ENCODE measurements around the gene HBG2. TPM values are rescaled to one million over a fixed set of nuclear protein-coding genes. Genes with fewer than 3 reads are reported as not detected.
A peak's percentile ranks its signal among the peaks of the same experiment; 100 is the strongest.

Gene HBG2
- total and polyA plus RNA-seq, 9 of the 15 experiments (the other 6 are each of a cell fraction or from before 2014, with no cell fraction given): 1,626 to 58,619 (median 10,515) TPM

- FAIRE-seq: peak; percentile 87
- WGBS (ENCODE audit: insufficient coverage, low coverage, missing lambda C conversion rate): 43% methylated on average over 4 of the region's 4 CpGs
- in situ Hi-C loops (cut with MboI): no loop called here
- TF ChIP-seq ETV1 (tag; conservative IDR thresholded peaks at IDR 0.05; ENCODE audit: low read depth) (peak; percentile 46; the same call in 1 of the 2 replicates), KLF1 (tag; IDR thresholded peaks at IDR 0.05) (no peak), LCOR (CRISPR knock-in tag; IDR thresholded peaks at IDR 0.05) (peak; percentile 23; the same call in 1 of the 2 replicates), NCOA2 (IDR thresholded peaks at IDR 0.05; ENCODE audit: partially characterized antibody in 2 of 2) (no peak), MTA1 (IDR thresholded peaks at IDR 0.05; ENCODE audit: borderline replicate concordance) (no peak), BRF1 (IDR thresholded peaks at IDR 0.05; ENCODE audit: borderline replicate concordance, extremely low read depth, insufficient read length) (no peak), AFF1 (IDR thresholded peaks at IDR 0.05; ENCODE audit: low read depth in 1 of 2, partially characterized antibody in 2 of 2) (no peak), POLR2B (IDR thresholded peaks at IDR 0.05; ENCODE audit: low read depth, partially characterized antibody) (peak; percentile 76), RBFOX2 (IDR thresholded peaks at IDR 0.05; ENCODE audit: low read depth, low read length) (peak; percentile 75), GTF2B (IDR thresholded peaks at IDR 0.05; ENCODE audit: extremely low read depth, insufficient read length) (peak; percentile 60), SUPT5H (IDR thresholded peaks at IDR 0.05) (peak; percentile 87), PRPF4 (IDR thresholded peaks at IDR 0.05; ENCODE audit: insufficient read depth, low read depth, low read length, poor library complexity, severe bottlenecking) (no peak), TAF9B (IDR thresholded peaks at IDR 0.05; ENCODE audit: partially characterized antibody) (peak; percentile 58), FOXK2 (conservative IDR thresholded peaks at IDR 0.05 in 1 of 2, IDR thresholded peaks at IDR 0.05 in 1 of 2; ENCODE audit: low read depth in 2 of 2) (no peak), MTA3 (IDR thresholded peaks at IDR 0.05; ENCODE audit: borderline replicate concordance) (peak; percentile 73; the same call in 1 of the 2 replicates), CGGBP1 (CRISPR knock-in tag; IDR thresholded peaks at IDR 0.05) (0 out of 2 replicates have a peak, but pooled peaks have one; percentile 29), ZFP30 (CRISPR knock-in tag; IDR thresholded peaks at IDR 0.05; ENCODE audit: borderline replicate concordance) (peak; percentile 6; the same call in 1 of the 2 replicates)
Observed at GRCh38 chr11:5269715-5270147, 15.2 kb upstream of the HBG2 start, which contains the start of gene HBE1. Gene HBE1, minus strand, starts transcription at chr11:5269945. Its CDS starts 55 bp downstream, at chr11:5269890.

More at GRCh38 chr11:5269715-5270147, 15.2 kb upstream of the HBG2 start, which contains the start of gene HBE1:
- peak within 1 kb of the TSS; percentile 64 to 75; a peak in 3 of 4 replicates for H3K9ac ChIP-seq (ENCODE audit: insufficient read depth in 1 of 2, low read depth in 2 of 2, low read length in 2 of 2)
- H3K27me3 ChIP-seq (ENCODE audit: control insufficient read depth in 2 of 2, insufficient read depth in 2 of 2, low read length in 2 of 2): no peaks in the 10 kb centered on the region
- peak within 1 kb of the TSS; percentile 14; the same call in 1 of the 2 replicates for H2AFZ ChIP-seq (ENCODE audit: low read depth, low read length)
- no TSS peak for BruUV-seq (replicated peaks)
- peak within 1 kb of the TSS; percentile 59 for H3K27ac ChIP-seq (ENCODE audit: extremely low read depth, low read depth, low read length)
- peak; percentile 37 to 85 (median 56) for DNase-seq (ENCODE audit: extremely low read depth in 1 of 4, low spot score in 3 of 4)
- no peaks in the 10 kb centered on the region for H3K9me1 ChIP-seq (ENCODE audit: control insufficient read depth, insufficient read depth, low read length)
- H3K36me3 ChIP-seq (ENCODE audit: control insufficient read depth, insufficient read depth, low read length): peaks cover 32% of the 10 kb centered on the region
- H3K4me2 ChIP-seq (ENCODE audit: insufficient read depth, low read length): peak within 1 kb of the TSS; percentile 83
- intact Hi-C loops (cut with micrococcal nuclease): no loop called here
- H3K79me2 ChIP-seq (ENCODE audit: control insufficient read depth, insufficient read depth, low read length): peaks cover 57% of the 10 kb centered on the region
- no peaks in the 10 kb centered on the region for H3K9me3 ChIP-seq (replicated peaks; ENCODE audit: control insufficient read depth, insufficient read depth, low read depth, low read length)
- H4K20me1 ChIP-seq (replicated peaks; ENCODE audit: control insufficient read depth, insufficient read depth, low read length): no peaks in the 10 kb centered on the region
- ChIA-PET POLR2A (interaction anchor here (0.8 to 5.0 kb wide), 12 partner anchors 9 to 140 kb away, joined by 3 to 55 read pairs (median 4); no protein-coding TSS in a partner anchor), CTCF (ENCODE audit: low intra/inter-chr PET ratio) (no interaction called here)
- peak; percentile 81 for ATAC-seq
- peaks cover 15 to 49% of the 10 kb centered on the region in 2 experiments for H3K4me1 ChIP-seq (replicated peaks in 1 of 2; ENCODE audit: control insufficient read depth in 2 of 2, insufficient read depth in 2 of 2, low read length in 2 of 2)
- peak within 1 kb of the TSS; percentile 30 for H3K4me3 ChIP-seq
